ENCODE results near the gene ORC6. TPM values are rescaled to one million over a fixed set of nuclear protein-coding genes. Genes with fewer than 3 reads are reported as not detected.
A peak's percentile ranks its signal among the peaks of the same experiment; 100 is the strongest.
"Not testable (repeated sequence)": the region's sequence is repeated elsewhere in the genome, so short reads cannot be mapped to it uniquely, and the experiment has no call there.

The ORC6 gene
- total RNA-seq, 1 donor from 2014 or later, result 0.78 TPM

DNA sequence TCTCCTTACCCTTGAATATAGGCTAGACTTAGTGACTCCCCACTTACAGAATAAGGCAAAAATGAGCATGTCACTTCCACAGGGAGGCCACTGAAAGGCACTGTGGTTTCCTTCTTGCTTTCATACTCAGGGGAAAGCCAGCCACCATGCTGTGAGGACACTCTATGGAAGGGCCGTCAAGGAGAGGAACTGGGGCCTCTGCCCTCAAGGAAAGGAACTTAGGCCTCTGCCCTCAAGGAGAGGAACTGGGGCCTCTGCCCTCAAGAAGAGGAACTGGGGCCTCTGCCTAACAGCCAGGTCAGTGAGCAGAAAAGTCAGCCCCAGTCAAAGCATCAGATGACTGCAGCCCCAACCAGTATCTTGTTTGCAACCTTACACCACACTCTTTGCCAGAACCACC, 30.5 kb upstream of the ORC6 start:
- H3K27ac ChIP-seq, result no peak overlapping the region
- no peaks in the 10 kb centered on the region for H3K9me3 ChIP-seq
- DNase-seq, result no peak
- TF ChIP-seq, protein P1, sequence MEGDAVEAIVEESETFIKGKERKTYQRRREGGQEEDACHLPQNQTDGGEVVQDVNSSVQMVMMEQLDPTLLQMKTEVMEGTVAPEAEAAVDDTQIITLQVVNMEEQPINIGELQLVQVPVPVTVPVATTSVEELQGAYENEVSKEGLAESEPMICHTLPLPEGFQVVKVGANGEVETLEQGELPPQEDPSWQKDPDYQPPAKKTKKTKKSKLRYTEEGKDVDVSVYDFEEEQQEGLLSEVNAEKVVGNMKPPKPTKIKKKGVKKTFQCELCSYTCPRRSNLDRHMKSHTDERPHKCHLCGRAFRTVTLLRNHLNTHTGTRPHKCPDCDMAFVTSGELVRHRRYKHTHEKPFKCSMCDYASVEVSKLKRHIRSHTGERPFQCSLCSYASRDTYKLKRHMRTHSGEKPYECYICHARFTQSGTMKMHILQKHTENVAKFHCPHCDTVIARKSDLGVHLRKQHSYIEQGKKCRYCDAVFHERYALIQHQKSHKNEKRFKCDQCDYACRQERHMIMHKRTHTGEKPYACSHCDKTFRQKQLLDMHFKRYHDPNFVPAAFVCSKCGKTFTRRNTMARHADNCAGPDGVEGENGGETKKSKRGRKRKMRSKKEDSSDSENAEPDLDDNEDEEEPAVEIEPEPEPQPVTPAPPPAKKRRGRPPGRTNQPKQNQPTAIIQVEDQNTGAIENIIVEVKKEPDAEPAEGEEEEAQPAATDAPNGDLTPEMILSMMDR (IDR thresholded peaks at IDR 0.05), result no peak
- no peaks in the 10 kb centered on the region for H3K27me3 ChIP-seq
- no peaks in the 10 kb centered on the region for H3K4me1 ChIP-seq
- intact Hi-C loops (cut with DNase I), result no loop called here
- H3K36me3 ChIP-seq, result peaks cover 54% of the 10 kb centered on the region
- no peak overlapping the region for H3K4me3 ChIP-seq
- ATAC-seq, result peak; percentile 99

DNA sequence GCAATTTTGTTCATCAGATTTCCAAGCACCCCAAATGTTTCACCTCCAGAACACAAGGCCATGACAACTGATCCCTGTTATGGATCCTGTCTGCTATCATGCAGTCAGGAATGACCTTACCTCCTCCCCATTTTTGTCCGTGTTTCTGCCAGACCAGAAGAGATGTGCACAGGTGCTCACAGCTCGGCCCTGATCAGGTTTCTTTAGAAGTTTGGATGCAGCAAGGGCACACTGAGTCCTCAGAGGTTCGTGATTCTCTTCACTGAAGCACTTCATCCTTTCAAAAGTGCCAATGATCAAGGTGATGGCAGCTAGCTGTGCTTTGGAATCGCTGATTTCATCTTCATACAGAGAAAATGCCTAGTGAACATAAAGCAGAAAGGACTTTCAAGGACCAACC, 27.3 kb upstream of the ORC6 start:
- H3K9me3 ChIP-seq, result no peaks in the 10 kb centered on the region
- TF ChIP-seq, protein P1 (IDR thresholded peaks at IDR 0.05), result no peak
- H3K27me3 ChIP-seq, result no peaks in the 10 kb centered on the region
- intact Hi-C loops (cut with DNase I), result no loop called here
- no peak for ATAC-seq
- peaks cover 84% of the 10 kb centered on the region for H3K36me3 ChIP-seq
- H3K27ac ChIP-seq, result no peak overlapping the region
- no peaks in the 10 kb centered on the region for H3K4me1 ChIP-seq
- no peak for DNase-seq
- no peak overlapping the region for H3K4me3 ChIP-seq

DNA sequence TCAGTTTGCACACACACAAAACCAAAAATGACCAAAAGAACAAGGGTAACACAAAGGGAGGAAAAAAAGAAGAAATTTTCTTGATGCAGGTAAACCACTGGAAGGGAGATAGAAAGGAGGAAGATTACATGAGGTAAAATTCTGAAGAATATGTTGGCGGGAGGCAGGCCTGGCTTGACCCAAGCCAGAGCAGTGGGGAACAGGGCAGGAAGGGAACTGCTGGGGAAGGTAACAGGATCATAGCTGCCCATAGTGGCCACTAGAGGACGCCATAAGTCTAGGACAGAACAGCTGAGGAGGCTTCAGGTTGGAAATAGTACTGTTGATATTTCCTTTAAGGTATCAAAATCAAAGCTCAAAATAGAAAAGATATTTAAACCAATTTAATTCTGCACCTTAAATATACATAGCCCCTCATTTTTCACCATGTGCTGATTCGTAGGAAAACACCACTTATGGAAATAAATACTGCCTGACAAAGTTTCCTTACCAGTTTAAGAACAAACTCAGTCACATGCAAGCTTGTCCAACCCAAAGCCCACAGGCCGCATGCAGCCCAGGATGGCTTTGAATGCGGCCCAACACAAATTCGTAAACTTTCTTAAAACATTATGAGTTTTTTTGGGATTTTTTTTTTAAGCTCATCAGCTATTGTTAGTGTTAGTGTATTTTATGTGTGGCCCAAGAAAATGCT, 16.0 kb upstream of the ORC6 start:
- H3K4me1 ChIP-seq, result no peaks in the 10 kb centered on the region
- no peaks in the 10 kb centered on the region for H3K9me3 ChIP-seq
- no peak overlapping the region for H3K4me3 ChIP-seq
- no peaks in the 10 kb centered on the region for H3K27me3 ChIP-seq
- H3K36me3 ChIP-seq, result peaks cover 98% of the 10 kb centered on the region
- no peak for DNase-seq
- intact Hi-C loops (cut with DNase I), result no loop called here
- ATAC-seq, result peak; percentile 96
- TF ChIP-seq, protein P1 (IDR thresholded peaks at IDR 0.05), result peak; percentile 83
- H3K27ac ChIP-seq, result no peak overlapping the region

DNA sequence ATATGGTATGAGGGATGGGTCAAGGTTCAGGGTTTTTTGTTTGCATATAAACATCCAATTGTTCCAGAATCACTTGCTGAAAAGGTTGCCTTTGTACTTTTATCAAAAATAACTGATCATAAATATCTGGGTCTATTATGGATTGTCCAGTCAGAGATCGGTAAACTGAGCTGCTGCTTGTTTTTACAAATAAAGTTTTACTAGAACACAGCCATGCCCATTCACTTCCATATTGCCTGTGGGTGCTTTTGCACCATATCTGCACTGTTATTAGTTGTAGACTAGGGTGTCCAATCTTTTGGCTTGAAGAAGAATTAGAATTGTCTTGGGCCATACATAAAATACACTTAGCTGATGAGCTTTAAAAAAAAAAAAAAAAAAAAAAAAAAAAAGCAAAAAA, 11.5 kb upstream of the ORC6 start:
- H3K27ac ChIP-seq; H3K4me3 ChIP-seq; intact Hi-C loops (cut with DNase I); H3K27me3 ChIP-seq; ATAC-seq; DNase-seq; H3K9me3 ChIP-seq; H3K4me1 ChIP-seq: not testable (repeated sequence)
- H3K36me3 ChIP-seq, result peaks cover 90% of the 10 kb centered on the region

DNA sequence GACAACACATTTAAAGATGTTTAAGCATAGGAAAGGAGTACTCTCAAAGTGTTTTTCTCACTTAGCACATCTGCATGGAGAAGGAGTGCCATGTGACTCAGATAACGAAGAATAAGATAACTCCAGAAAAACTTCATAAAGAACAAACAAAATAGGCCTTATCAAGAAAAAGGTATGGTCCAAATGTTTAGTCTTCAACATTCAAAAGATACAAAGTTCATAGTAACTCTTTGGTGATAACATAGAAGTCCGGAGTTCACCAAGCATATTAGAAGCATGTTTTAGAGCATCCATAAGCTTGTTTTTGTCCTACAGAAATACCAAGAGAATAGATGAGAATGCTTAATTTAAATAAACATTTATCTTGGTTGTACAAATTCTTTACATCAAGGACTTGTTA, 7.6 kb upstream of the ORC6 start:
- H3K4me1 ChIP-seq; H3K4me3 ChIP-seq; H3K27me3 ChIP-seq; DNase-seq; intact Hi-C loops (cut with DNase I); H3K27ac ChIP-seq; ATAC-seq; H3K9me3 ChIP-seq: not testable (repeated sequence)
- peaks cover 51% of the 10 kb centered on the region for H3K36me3 ChIP-seq

DNA sequence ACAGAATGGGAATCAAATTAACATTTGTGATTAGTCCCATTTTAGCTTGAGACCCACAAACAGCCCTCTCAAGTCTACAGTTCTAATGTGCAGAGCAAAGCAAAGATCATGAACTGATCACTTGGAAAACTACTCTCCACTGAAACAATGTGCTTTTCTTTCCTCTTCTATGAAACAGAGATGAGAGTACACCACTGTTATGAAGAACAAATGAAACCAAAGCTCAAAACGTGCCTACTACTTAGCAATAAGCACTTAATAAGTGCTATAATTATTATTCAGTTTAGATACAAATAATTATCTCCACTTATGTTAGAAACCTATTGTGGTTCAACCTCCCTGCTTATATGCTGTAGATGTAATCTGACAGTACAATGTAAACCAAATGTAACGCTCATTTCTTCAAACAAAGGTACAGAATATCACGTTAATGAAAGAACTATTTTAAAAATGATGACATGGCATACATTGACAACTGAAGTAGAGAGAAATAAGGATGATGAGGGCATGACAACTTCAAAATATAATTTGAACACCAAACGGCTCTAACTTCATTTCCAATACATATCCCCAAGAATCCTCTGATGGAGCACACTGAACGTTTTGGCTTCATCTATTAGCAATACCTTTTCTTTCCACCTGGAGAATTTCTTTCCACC, 2.5 kb upstream of the ORC6 start:
- DNase-seq (no peak), ATAC-seq (no peak)
- intact Hi-C loops (cut with DNase I), result no loop called here
- no peaks in the 10 kb centered on the region for H3K9me3 ChIP-seq
- no peak overlapping the region for H3K4me3 ChIP-seq
- H3K4me1 ChIP-seq, result peaks cover 32% of the 10 kb centered on the region
- TF ChIP-seq, protein P1 (IDR thresholded peaks at IDR 0.05), result no peak
- H3K27ac ChIP-seq, result no peak overlapping the region
- no peaks in the 10 kb centered on the region for H3K27me3 ChIP-seq
- peaks cover 3% of the 10 kb centered on the region for H3K36me3 ChIP-seq

Data from upper lobe of right lung (tissue), 1 donor.